GM13977 (cell line): ENCODE data around the gene MEST.

ENCODE experiments used
- DNase-seq: peaks from one replicate; pipeline ENCODE4 v3.0.0; 2012; ENCODE audit warnings: low spot score
- in situ Hi-C: fragments of 300-500 bp; cut with MboI; formaldehyde crosslinking; loops from one replicate; pipeline ENCODE4 v1.12.0; 2022; ENCODE audit warnings: low sequenced_read_pairs, low pct_unique_long_range_greater_than_20kb, mixed read lengths, inconsistent platforms; ENCODE audit not compliant: unreplicated experiment
- TF ChIP-seq, protein P1 (sequence below): IDR thresholded peaks from 2 replicates; pipeline ENCODE4 v1.5.1; 2012; ENCODE audit warnings: mild to moderate bottlenecking, control low read depth; ENCODE audit not compliant: insufficient read depth; ENCODE audit errors: extremely low read depth, missing control alignments

Gene MEST

DNA sequence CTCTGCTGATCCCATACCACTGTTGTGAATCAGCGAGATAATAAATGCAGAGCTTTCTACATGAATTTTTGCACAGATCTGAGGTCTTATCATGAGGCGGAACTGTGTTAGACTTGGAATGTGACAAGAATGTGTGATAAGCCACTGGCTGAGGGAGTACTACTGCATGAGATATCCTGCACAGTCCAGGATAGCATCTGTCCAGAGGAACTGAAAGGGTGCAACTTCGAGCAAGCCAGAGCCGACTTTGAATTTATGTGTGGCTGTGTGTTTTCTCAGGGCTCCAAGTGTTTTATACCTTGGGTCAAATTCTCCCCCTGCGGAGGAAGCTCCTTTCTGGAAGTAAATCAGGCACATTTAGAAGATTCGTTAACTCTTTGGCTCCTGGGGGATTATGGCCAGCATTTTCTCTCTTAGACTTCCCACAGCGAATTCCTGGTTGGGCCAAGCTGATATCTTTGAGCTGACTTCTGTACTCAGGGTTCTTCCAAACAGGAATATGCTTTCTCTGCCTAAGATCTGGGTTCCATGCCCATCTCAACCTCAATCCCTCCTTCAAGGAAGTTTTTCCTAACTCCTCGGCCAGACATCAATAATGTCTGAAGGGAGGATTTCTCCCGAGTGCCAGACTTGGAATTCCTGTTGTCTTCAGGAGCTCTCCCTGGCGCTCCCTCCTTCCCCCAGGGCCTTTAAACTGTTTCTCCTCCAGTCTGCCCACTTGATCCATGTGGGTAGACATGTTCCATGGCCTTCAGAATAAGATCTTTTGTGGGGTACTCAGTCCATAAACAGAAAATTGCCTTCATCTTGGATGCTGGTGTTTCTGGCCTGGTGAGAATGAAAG, 2.5 kb upstream of the MEST start:
- in situ Hi-C loops: no loop called here
- TF ChIP-seq, protein P1, sequence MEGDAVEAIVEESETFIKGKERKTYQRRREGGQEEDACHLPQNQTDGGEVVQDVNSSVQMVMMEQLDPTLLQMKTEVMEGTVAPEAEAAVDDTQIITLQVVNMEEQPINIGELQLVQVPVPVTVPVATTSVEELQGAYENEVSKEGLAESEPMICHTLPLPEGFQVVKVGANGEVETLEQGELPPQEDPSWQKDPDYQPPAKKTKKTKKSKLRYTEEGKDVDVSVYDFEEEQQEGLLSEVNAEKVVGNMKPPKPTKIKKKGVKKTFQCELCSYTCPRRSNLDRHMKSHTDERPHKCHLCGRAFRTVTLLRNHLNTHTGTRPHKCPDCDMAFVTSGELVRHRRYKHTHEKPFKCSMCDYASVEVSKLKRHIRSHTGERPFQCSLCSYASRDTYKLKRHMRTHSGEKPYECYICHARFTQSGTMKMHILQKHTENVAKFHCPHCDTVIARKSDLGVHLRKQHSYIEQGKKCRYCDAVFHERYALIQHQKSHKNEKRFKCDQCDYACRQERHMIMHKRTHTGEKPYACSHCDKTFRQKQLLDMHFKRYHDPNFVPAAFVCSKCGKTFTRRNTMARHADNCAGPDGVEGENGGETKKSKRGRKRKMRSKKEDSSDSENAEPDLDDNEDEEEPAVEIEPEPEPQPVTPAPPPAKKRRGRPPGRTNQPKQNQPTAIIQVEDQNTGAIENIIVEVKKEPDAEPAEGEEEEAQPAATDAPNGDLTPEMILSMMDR: no peak
- peak; percentile 15 for DNase-seq

DNA sequence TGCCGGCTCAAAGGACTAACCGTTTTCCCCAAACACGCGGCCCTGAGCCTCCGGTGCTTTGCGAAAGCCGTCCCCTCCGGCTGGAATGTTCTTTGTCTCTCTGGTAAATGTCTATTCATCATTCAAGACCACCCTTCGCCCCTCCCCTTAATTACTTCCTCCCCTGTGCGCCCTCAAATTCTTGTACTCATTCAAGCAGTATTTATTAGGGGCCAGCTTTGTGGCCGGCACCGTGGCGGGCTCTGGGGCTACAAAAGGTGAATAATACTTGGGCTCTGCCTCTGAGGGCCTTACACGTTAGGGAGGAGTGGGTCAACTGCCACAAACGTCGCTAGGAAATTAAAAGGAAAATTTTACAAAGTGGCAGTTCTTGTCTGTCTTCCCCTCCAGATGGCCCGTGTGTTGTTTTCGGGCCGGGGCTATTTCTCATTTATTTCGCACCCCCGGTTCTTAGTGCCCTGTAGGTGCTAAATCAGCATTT, 1.5 kb upstream of the MEST start:
- in situ Hi-C loops: no loop called here
- DNase-seq: peak; percentile 14
- TF ChIP-seq, protein P1: no peak

DNA sequence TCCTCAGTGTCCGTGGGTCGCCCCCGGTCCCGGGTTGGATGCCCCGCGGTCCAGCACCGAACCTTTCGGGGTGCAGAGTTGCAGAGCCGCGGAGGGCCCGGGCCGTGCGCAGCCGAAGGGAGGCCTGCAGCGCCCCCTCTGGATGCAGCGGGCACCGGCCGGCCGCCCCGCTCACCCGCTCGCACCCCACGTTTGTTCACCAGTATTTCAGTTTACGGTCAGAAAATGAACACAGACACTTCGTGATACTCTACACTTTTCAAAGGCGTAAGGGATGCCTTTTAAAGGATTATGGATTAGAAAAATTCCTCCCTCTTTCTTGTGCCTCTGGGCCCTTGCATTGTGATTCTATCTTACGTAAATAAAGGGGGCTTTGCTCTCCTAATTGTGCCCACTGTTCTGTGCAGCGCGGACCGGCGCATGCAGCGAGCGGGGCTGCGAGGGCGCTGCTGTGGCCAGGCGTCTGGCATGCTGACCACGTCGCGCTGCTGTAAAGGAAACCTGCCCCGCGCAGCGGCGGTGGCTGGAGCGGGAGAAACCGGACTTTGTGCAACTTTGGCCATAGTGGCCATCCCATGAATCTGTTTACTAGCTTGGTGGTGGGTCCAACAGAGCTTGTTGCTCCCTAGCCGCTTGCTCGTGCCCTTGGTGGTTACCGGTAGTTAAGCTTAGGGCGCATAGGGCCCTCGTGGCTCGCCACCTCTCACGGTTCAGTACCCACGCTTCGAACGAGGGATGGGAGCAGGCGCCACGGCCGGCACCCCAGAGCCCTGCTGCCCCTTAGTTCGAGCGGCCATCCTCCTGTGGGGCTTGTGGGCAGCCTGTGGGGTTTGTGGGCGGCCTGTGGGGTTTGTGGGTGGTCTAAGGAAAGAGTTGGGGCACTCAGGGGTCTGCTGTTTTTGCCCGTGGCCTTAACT, 739 bp upstream of the MEST start:
- in situ Hi-C loops: no loop called here
- DNase-seq: peak; percentile 65
- TF ChIP-seq, protein P1: peak; percentile 41

DNA sequence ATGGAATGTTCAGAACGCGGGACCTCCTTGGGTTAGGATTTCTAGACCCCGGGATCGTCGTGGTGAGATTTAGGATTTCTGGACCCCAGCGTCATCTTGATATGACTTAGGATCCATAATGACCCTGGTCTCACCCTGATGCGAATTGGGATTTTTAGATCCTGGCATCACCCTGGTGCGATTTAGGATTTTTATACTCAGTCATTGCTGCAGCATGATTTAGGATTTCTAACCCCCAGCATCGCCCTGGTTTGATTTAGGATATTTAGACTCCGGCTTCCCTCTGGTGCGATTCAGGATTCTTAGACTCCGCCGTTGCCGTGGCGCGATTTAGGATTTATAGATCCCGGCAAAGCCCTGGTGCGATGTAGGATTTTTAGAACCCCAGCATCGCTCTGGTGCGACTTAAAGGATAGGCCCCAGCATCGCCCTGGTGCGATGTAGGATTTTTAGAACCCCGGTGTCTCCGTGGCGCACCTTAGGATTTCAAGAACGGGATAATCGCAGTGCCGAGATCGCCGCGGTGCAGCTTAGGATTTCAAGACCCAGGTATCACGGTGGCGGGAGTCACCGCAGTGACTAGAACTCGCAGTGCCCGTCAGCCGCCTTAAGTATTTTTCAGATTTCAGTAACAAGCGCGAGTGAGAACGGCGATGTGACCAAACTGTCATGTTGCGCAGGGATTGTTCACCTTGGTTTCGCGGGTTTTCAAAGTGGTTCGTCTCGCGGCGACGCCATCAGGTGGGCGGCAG, 814 bp downstream of the MEST start:
- DNase-seq: peak; percentile 11
- in situ Hi-C loops: no loop called here
- TF ChIP-seq, protein P1: no peak

DNA sequence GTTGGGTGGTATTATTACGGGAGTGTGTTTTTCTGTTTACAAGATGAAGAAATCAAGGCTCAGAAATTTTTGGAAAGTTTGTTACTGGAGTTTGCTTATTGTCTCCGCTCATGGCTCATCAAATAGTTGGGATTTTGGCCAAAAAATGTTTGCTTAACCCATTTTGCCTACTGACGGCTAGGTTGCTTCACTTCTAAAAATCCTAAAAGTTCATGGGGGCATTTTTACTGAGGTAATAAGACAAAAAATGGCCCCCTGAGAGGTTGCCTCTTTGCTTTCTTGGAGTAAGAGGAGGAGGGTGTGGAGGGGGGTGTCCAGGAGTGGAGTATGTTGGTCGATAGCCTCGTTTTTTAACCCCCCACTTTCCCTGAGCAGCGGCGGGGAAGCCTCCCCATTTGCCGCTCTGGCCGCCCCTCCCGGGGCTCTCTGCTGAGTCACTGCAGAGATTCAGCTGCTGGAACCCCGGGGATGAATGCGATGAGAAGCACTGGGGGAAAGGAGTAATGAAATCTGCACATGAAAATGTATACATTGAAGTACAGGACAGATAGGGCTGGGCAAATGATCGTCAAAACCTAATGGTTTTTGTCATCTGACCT, 1.5 kb downstream of the MEST start:
- no peak for DNase-seq
- TF ChIP-seq, protein P1: no peak
- in situ Hi-C loops: no loop called here
